ENCODE data around the gene CAPZA2.
"Not testable (repeated sequence)": the region's sequence is repeated elsewhere in the genome, so short reads cannot be mapped to it uniquely, and the experiment has no call there.

CAPZA2 gene

GRCh38 chr7:116862234-116862950, at the start of gene CAPZA2:
Gene CAPZA2, plus strand, starts transcription at chr7:116862587. Its CDS starts 25 bp downstream, at chr7:116862612.
- DNase-seq, result peak; percentile 90 to 94

- DNase-seq, result no peak
Observed at GRCh38 chr7:116812860-116813259, 49.5 kb upstream of the CAPZA2 start.

GRCh38 chr7:116813371-116813770, 49.0 kb upstream of the CAPZA2 start:
- not testable (repeated sequence) for DNase-seq

- DNase-seq, result no peak
Observed at GRCh38 chr7:116815041-116815440, 47.3 kb upstream of the CAPZA2 start.

GRCh38 chr7:116820149-116820548, 42.2 kb upstream of the CAPZA2 start:
- no peak for DNase-seq

- DNase-seq, result not testable (repeated sequence)
Observed at GRCh38 chr7:116821647-116822046, 40.7 kb upstream of the CAPZA2 start.

- no peak for DNase-seq
Observed at GRCh38 chr7:116824449-116824848, 37.9 kb upstream of the CAPZA2 start.

GRCh38 chr7:116828281-116828680, 34.1 kb upstream of the CAPZA2 start:
- no peak for DNase-seq

GRCh38 chr7:116829041-116829440, 33.3 kb upstream of the CAPZA2 start:
- DNase-seq, result no peak

GRCh38 chr7:116829493-116829892, 32.9 kb upstream of the CAPZA2 start:
- no peak for DNase-seq

GRCh38 chr7:116832692-116833091, 29.7 kb upstream of the CAPZA2 start:
- no peak for DNase-seq

- no peak for DNase-seq
Observed at GRCh38 chr7:116834815-116835504, 27.4 kb upstream of the CAPZA2 start.

- DNase-seq, result no peak
Observed at GRCh38 chr7:116836048-116836447, 26.3 kb upstream of the CAPZA2 start.

GRCh38 chr7:116836911-116837310, 25.5 kb upstream of the CAPZA2 start:
- no peak for DNase-seq

- no peak for DNase-seq
Observed at GRCh38 chr7:116837586-116837985, 24.8 kb upstream of the CAPZA2 start.

GRCh38 chr7:116840256-116840655, 22.1 kb upstream of the CAPZA2 start:
- DNase-seq, result no peak

- DNase-seq, result no peak
Observed at GRCh38 chr7:116842371-116842770, 20.0 kb upstream of the CAPZA2 start.

GRCh38 chr7:116843378-116843777, 19.0 kb upstream of the CAPZA2 start:
- DNase-seq, result no peak

GRCh38 chr7:116851175-116851574, 11.2 kb upstream of the CAPZA2 start:
- no peak for DNase-seq

- no peak for DNase-seq
Observed at GRCh38 chr7:116851671-116852070, 10.7 kb upstream of the CAPZA2 start.

GRCh38 chr7:116854132-116854531, 8.3 kb upstream of the CAPZA2 start:
- no peak for DNase-seq

- no peak for DNase-seq
Observed at GRCh38 chr7:116857052-116857451, 5.3 kb upstream of the CAPZA2 start.

GRCh38 chr7:116859323-116859722, 3.1 kb upstream of the CAPZA2 start:
- DNase-seq, result no peak

GRCh38 chr7:116861717-116862116, 670 bp upstream of the CAPZA2 start:
- DNase-seq, result no peak
